Chondrocyte (in vitro differentiated cells): ENCODE data around the gene RASSF3. TPM values are rescaled to one million over a fixed set of nuclear protein-coding genes. Genes with fewer than 3 reads are reported as not detected.

Experiments
- DNase-seq: peaks from one replicate; pipeline ENCODE4 v3.0.0; 2021; ENCODE audit warnings: mixed read lengths, low spot score
- H3K27ac Mint-ChIP-seq: one replicate; pipeline ENCODE4 v1.8.0; 2021; ENCODE audit warnings: mild to moderate bottlenecking, moderate library complexity, mixed read lengths; ENCODE audit not compliant: unreplicated experiment
- H3K27me3 Mint-ChIP-seq: 2 replicates; pipeline ENCODE4 v1.8.0; 2021; ENCODE audit warnings: low read depth, mixed read lengths
- H3K36me3 Mint-ChIP-seq: 2 replicates; pipeline ENCODE4 v1.8.0; 2021; ENCODE audit warnings: low read depth, mixed read lengths
- H3K4me1 Mint-ChIP-seq: 2 replicates; pipeline ENCODE4 v1.8.0; 2021; ENCODE audit warnings: low read depth, mild to moderate bottlenecking, mixed read lengths
- H3K4me3 Mint-ChIP-seq: one replicate; pipeline ENCODE4 v1.8.0; 2021; ENCODE audit warnings: mild to moderate bottlenecking, moderate library complexity, mixed read lengths; ENCODE audit not compliant: unreplicated experiment
- H3K9me3 Mint-ChIP-seq: 2 replicates; pipeline ENCODE4 v1.8.0; 2021; ENCODE audit warnings: low read depth, mixed read lengths
- total RNA-seq: library from RNA; stranded (reverse); gene quantifications from 3 replicates; pipeline ENCODE4 v1.2.1, GENCODE V29; 2021
- TF ChIP-seq, protein P1 (sequence below): fragments of 200-600 bp; sonication (generic); IDR thresholded peaks from 2 replicates; pipeline ENCODE4 v1.5.0; 2021; ENCODE audit warnings: antibody characterized with exemption, mild to moderate bottlenecking, moderate library complexity

Gene RASSF3
- total RNA-seq, 1 donor from 2014 or later: 51.1 TPM

DNA sequence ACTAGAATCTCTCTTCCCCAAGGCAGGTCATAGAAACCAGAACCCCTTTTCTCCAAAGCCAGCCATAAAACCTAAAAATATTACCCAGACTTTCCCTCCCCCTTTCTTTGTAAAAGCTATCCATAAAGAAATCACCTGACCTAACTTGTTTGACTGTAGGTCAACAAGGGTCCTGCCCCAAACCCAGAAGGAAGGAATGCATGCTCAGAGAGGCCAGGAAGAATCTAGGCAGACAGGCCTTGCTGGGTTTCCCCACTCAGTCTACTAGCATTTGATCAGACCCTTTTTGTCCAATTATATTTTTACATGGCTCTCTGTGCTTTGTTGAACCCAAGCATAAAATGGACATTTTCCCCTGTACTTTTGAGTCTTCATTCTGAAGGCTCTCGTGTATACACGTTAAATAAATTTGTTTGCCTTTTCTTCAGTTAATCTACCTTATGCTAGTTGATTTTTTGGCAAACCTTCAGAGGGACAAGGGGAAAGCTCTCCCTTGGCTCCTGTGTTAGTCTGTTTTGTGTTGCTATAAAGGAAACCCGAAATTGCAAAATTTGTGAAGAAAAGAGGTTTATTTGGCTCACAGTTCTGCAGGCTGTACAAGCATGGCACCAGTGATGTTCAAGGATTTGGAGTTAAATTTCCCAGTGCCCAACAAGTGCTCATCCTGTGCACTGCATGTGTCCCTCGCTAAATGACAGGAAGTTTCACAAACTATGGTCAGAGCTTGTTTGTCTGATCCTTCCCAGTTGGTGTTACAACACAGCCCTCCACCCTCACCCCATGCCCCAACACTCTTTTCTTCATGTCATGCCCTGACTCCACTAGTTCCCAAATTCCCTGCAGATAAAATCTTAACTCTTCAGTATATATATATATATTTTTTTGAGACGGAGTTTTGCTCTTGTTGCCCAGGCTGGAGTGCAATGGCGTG, 14.2 kb upstream of the RASSF3 start:
- DNase-seq: no peak
- Mint-ChIP-seq H3K9me3 (no peaks in the 10 kb centered on the region), H3K36me3 (no peaks in the 10 kb centered on the region), H3K27me3 (no peaks in the 10 kb centered on the region), H3K27ac (no peak overlapping the region), H3K4me1 (no peaks in the 10 kb centered on the region), H3K4me3 (no peak overlapping the region)
- TF ChIP-seq, protein P1, sequence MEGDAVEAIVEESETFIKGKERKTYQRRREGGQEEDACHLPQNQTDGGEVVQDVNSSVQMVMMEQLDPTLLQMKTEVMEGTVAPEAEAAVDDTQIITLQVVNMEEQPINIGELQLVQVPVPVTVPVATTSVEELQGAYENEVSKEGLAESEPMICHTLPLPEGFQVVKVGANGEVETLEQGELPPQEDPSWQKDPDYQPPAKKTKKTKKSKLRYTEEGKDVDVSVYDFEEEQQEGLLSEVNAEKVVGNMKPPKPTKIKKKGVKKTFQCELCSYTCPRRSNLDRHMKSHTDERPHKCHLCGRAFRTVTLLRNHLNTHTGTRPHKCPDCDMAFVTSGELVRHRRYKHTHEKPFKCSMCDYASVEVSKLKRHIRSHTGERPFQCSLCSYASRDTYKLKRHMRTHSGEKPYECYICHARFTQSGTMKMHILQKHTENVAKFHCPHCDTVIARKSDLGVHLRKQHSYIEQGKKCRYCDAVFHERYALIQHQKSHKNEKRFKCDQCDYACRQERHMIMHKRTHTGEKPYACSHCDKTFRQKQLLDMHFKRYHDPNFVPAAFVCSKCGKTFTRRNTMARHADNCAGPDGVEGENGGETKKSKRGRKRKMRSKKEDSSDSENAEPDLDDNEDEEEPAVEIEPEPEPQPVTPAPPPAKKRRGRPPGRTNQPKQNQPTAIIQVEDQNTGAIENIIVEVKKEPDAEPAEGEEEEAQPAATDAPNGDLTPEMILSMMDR: no peak

DNA sequence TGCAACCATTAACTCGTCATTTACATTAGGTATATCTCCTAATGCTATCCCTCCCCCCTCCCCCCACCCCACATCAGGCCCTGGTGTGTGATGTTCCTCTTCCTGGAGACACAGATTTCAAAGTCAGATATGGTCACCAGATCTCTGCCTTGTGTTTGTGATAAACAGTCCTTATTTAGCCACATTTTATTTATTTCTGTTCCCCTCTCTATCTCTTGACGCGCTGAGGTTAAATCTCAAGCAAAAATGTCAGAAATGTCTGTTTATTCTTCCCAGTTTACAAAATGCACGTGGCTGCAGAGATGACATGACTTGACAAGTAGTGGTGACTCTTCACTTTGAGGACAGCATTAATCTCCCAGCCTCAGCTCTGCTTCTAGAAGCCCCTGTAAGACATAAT, 11.5 kb upstream of the RASSF3 start:
- Mint-ChIP-seq H3K27me3 (no peaks in the 10 kb centered on the region), H3K4me1 (no peaks in the 10 kb centered on the region)

DNA sequence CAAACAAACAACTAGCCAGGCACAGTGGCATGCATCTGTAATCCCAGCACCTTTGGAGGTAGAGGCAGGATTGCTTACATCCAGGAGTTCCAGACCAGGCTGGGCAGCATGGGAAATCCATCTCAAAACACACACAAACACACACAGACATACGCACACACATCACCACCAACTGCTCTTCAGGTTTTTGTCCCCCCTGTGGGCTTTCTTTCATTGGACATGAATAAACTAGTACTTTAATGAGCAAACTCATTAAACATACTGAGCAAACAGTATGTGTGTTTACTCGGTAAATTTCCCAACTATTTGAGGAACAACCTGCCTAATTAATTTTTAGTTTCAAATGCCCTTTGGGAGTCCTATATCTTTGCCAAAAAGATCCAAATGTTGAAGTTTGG, 10.1 kb upstream of the RASSF3 start:
- Mint-ChIP-seq H3K27me3 (no peaks in the 10 kb centered on the region), H3K27ac (no peak overlapping the region), H3K36me3 (no peaks in the 10 kb centered on the region), H3K4me3 (no peak overlapping the region), H3K4me1 (no peaks in the 10 kb centered on the region), H3K9me3 (no peaks in the 10 kb centered on the region)
- DNase-seq: no peak
- TF ChIP-seq, protein P1: no peak

More for the DNA sequence above, 11.5 kb upstream of the RASSF3 start:
- TF ChIP-seq, protein P1: no peak
- H3K4me3 Mint-ChIP-seq: no peak overlapping the region
- no peaks in the 10 kb centered on the region for H3K9me3 Mint-ChIP-seq
- H3K27ac Mint-ChIP-seq: no peak overlapping the region
- no peaks in the 10 kb centered on the region for H3K36me3 Mint-ChIP-seq
- DNase-seq: no peak

DNA sequence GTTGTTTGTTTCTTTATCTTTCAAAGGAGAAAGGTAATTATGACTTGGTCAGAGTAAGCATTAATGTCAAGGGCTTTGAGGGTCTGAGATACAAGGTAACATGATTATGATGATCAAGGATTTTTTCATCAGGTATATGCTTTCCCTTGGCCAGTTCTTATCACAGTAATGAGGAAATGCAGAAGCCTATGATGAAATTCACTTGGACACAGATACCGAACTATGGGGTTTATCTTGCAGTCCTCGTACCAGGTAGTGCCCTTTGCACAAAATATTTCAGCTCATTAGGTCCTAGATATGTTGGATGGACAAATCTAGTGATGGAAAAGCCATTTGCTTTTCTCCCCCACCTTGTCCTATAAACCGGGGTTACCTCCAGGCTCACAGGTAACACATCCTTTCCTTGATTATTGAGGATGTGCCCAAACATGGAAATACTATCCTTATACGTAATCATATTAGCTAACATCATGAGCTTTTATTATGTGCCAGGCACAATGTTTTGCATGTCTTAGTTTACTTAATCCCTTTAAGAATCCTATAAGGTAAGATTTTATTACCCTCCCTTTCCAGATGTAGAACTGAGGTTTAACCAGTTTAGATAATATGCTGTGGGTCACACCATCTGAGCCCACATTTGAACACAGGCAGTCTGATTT, 7.0 kb upstream of the RASSF3 start:
- Mint-ChIP-seq H3K4me3 (no peak overlapping the region), H3K27me3 (no peaks in the 10 kb centered on the region), H3K36me3 (no peaks in the 10 kb centered on the region), H3K27ac (no peak overlapping the region), H3K4me1 (peaks cover under 1% of the 10 kb centered on the region), H3K9me3 (no peaks in the 10 kb centered on the region)
- TF ChIP-seq, protein P1: no peak
- DNase-seq: no peak

DNA sequence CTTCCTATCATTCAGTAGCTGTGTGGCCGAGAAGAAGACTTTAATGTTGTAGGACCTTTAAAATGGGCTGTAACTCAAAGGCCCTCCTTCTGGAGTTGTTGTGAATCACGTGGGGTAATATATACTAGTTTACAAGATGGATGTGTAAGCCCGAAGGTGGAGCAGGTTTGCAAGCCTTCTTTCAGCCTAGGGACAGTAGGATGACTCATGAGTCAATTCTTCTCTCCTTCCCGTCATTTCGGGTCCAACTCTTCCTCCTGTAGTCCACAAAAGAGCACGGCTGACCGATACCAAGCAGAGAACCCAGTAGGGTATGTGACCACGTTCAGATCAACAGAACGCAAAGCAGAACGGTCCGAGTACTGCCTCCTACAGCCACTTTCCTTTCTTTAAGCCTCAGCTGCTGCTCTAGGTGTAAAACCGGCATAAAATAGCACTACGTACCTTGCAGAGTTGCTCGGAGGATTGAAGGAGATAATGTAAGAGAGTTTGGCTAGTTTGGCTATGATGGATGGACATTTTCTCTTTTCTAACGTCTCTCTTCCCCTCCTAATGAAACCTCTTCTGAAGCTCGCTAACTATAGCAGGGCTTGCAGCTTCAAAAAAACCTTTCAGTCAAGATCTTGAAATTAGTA, 1.3 kb upstream of the RASSF3 start:
- TF ChIP-seq, protein P1: peak; percentile 61
- peaks cover 38% of the 10 kb centered on the region for H3K4me1 Mint-ChIP-seq
- H3K4me3 Mint-ChIP-seq: peak overlapping the region; percentile 90
- no peaks in the 10 kb centered on the region for H3K36me3 Mint-ChIP-seq
- no peaks in the 10 kb centered on the region for H3K9me3 Mint-ChIP-seq
- no peaks in the 10 kb centered on the region for H3K27me3 Mint-ChIP-seq
- H3K27ac Mint-ChIP-seq: peak overlapping the region; percentile 89
- DNase-seq: no peak
